Activated CD8-positive, alpha-beta memory T cell treated with anti-CD3 and anti-CD28 coated beads, Interleukin-2, amount 50 U/mL, for 24 hours (primary cell): ENCODE measurements around the gene C3orf20.

Source experiments
- DNase-seq: peaks from one replicate; pipeline ENCODE4 v3.0.0-alpha.2; 2020; ENCODE audit errors: extremely low read depth

The C3orf20 gene

DNA sequence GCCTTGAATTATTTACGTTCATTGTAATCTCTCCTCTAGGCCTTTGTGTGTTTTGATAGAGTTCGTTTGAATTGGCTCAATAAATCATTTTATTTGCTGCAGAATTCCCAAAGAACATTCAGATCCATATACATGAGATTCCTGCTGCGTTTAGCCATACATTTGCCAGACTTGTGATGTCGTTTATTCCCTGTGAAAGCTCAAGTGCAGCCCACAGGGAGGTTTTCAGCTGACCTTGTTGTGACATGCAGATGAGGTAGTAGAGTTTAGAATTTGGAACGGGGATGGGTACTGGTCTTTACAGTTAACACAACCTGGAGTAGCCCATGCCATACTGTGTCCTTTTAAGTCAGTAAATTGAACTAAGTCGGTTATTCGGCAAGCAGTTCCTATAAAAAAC lies at the start of gene C3orf20:
TSS of gene C3orf20 (plus strand) at position 301 of the 400 bp plus-strand sequence. CDS start 7,573 bp downstream, outside the sequence.
- DNase-seq, result no peak

GRCh38 chr3:14625443-14625842 lies 49.5 kb upstream of the C3orf20 start:
- DNase-seq, result no peak

GRCh38 chr3:14627815-14628214 lies 47.1 kb upstream of the C3orf20 start:
- DNase-seq, result no peak

- DNase-seq, result no peak
Observed at GRCh38 chr3:14628406-14628805, 46.5 kb upstream of the C3orf20 start.

DNA sequence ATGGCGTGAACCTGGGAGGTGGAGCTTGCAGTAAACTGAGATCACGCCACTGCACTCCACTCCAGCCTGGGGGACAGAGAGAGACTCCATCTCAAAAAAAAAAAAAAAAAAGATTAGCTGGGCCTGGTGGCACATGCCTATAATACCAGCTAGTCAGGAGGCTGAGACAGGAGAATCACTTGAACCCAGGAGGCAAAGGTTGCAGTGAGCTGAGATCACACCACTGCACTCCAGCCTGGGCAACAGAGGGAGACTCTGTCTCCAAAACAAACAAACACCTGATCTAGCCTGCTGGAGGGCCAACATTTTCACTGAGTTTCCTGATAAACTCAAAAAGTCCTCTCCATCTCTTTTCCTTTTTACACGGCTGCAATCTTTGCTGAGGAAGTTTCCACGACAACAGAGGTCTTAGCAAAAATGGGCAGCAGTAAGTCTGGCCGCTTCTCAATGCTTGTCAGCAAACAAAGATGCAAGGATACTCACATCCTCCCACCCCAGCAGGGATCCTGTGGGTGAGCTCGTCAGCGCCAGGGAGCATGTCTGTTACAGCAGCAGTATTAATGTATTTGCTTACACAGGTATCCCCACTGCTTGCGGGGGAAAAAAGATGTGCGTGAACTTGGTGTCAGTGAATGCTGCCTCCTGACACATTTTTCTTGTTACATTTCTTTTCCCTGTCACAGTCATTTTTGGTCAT lies 44.4 kb upstream of the C3orf20 start:
- DNase-seq, result no peak

DNA sequence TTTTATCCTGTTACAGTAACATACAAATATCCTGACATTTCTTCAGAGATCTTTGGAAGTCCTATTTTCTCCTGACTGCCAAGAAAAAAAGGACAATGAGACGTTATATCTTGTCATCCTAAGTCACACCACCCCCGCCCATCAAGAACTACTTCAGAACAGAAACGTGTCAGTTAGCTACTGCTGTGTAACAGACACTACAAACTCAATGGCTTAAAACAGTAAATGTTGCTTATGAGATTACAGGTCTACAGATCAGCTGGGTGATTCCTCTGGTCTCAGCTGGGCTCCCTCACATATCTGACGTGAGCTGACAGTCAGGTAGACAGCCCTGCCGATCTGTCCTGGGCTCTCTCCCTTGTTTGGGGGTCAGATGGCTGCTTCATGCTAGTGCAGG lies 43.8 kb upstream of the C3orf20 start:
- no peak for DNase-seq

DNA sequence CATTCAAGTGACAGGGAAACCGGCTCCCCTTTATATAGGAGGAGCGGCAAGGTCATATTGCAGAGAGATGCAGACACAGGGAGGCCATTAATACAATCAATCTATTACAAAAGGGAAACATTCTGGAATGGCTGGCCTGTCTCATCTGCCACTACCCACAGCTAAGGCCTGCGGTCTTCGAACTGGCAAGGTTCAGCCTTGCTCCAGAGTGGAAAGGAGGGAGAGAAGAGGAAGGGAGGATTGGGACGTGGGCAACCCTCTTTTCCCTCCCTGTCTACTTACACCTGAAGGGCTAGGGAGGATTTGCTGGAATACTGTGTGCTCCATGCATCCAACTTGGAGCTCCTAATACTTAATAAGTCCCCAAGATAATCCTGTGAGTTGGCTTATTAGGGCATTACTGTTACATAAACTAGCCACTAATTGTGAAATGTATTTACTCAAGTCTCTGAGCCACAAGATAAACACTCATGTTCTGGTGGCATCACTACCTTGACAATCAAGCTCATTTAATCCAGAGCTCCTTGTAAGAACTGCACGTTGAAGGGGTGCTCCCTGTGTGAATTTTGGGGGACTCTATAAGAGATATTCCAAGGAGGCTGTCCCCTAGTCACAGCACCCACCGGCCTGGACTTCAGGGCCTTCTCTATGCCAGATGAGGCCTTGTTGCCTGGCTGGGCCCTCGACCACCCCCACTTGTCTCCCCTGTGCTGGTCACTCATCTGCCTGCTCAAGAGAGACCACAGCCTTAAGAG lies 43.1 kb upstream of the C3orf20 start:
- DNase-seq, result no peak

DNA sequence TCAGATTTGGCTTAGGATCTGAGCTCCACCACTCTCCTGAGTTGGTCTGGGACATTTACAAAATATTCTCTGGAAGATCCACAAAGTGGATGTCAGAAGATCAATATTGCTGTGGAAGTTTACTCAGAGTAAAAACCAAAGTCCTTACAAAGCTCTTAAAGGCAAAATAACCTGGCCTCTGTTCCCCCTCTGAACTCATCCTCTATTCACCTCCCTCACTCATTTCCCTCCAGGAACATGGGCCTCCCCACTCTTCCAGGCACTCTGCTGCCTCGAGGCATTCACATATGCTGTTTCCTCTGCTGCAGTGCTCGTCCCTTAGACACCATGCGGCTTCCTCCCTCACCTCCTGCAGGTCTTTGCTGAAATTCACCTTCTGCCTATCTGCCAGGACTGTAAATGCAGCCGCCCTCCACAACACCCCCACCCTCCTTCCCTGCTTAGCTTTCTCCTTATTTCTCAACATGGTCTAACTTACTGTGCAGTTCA lies 42.5 kb upstream of the C3orf20 start:
- DNase-seq, result no peak

DNA sequence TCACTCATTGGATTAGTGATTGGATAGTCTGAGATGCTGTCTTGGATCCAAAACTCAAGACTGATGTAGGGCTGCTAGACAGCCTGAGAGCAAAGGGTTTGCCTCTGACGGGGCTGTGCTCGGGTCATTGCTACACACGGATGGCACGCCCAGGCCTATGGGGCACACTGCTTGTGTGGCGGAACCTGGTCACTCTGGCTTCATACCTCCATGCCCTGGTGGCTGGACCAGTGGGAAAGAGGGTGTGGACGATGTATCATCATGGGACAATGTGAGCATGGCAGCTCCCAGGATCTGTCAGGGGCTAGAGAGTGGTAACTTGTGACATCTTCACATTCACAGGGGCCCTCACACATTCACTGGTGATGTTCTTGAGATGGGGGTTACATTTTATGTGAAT lies 41.5 kb upstream of the C3orf20 start:
- no peak for DNase-seq

DNA sequence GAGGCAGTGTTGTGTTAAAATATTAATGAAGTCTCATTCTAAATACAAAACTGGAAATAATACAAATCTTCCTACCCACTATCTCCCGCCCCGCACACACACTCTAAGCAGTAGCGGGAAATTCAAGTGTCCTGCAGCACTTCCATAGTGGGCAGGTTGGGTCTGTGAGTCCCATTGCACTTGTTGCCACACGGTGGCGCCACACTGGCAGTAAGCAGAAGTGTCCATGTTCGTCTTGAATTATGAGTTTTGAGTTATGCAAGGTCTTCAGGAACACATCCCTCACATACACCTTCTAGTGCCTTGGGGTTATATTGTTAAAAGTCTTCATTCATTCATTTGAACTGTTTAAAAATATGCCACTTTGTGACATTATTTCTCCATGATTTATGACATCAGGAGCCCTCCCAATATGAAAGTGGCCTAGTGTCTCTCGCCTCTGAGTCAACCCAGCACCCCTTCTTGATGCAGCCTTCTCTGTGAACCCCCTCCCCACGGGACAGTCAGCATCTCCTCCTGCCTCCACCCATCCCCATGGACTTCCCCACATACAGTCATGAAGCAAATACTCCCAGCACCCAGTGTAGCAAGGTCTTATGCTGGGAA lies 41.0 kb upstream of the C3orf20 start:
- DNase-seq, result peak; percentile 5

GRCh38 chr3:14634763-14635400 lies 40.1 kb upstream of the C3orf20 start:
- no peak for DNase-seq

DNA sequence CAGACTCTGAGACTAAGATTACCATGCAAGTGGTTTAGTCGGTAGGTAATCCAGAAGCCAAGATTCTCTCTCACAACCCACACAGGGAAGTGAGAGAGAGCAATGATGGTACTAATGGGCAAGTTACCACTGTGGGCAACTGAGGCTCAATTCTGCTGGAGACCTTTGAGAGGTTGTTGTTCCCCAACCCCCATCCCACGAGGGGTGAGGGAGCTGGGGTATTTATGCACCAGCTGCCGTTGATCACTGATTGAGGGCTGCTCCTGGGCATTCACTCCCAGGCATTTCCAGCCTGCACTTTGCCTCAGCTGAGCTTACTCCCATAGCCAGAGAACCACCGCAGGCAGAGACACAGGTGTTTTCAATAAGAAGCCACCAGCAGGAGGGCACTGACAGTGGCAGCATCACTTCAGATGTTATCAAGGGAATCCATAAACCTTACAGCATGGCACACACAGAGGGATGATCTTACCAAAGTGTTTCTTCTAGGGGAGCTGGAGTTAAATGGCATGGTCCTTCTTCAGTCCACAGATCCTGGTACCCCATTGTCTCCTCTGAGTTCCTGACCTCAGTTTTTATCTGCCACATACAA lies 38.3 kb upstream of the C3orf20 start:
- DNase-seq, result no peak

GRCh38 chr3:14640157-14640562 lies 34.8 kb upstream of the C3orf20 start:
- no peak for DNase-seq

GRCh38 chr3:14640734-14641133 lies 34.2 kb upstream of the C3orf20 start:
- no peak for DNase-seq

GRCh38 chr3:14641346-14641745 lies 33.6 kb upstream of the C3orf20 start:
- no peak for DNase-seq

DNA sequence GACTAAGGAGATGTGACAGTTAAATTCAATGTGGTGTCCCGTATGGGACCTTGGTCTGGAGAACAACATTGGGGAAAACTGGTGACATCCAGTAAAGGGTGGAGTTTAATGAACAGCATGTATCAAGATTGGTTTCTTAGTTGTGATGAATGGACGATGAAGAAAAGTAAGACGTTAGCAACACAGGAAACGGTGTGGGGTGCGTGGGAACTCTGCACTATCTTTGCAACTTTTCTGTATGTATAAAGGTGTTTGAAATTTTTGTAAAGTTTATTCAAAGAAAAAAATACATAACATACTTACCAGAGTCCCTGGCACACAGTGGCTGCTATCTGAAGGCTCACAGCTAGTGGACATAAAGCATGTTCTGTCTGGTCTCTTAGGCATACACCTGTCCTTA lies 29.5 kb upstream of the C3orf20 start:
- DNase-seq, result no peak

DNA sequence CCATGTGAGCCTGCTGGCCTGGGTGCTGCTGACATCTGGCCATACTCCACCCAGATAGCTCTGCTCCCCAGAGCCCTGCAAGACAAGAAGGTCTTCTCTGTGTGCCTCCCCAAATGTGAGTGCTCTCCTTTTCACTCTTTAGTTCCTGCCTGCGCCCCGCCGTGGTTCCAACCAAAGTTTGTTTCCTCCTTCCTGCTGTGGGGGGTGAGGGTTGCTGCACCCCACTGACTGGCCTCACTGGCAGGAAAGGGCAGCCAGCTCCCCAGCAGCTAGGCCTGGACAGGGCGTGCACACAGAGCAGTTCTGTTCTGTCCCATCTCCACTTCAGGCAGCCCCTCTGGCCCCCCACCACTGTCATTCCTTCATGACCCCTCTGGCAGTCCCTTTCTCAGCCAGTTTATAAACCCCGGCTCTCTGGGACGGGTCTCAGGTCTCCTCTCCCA lies 28.8 kb upstream of the C3orf20 start:
- no peak for DNase-seq

DNA sequence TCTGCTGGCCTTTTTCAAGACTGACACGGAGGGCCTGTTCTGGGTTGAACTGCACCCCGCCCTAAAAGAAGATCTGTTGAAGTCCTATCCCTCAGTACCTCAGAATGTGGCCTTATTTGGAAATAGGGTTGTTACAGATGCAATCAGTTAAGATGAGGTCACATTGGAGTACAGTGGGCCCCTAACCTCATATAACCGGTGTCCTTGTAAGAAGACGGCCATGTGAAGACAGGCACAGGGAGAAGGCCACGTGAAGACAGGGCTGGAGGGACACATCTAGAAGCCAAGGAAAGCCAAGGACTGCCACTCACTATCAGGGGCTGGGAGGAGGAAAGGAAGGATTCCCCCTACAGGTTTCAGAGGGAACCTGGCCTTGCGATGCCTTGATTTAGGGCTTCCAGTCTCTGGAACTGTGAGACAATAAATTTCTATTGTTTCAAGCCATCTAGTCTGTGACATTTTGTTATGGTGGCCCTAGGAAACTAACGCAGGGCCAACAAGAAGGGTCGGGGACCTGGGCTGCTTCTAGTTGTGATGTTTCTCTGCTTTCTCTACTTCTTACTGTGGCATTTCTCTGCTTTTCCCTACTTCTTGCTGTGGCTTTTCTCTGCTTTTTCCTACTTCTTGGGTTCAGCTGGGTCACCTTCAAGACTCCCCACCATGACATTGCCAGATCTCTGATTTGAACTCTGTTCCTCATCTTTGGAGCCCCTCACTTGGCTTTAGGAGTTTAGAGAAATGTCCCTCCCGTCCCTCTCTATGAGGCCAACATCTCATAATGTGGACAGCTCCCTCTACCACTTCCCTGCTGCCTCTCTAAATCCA lies 28.1 kb upstream of the C3orf20 start:
- DNase-seq, result no peak

DNA sequence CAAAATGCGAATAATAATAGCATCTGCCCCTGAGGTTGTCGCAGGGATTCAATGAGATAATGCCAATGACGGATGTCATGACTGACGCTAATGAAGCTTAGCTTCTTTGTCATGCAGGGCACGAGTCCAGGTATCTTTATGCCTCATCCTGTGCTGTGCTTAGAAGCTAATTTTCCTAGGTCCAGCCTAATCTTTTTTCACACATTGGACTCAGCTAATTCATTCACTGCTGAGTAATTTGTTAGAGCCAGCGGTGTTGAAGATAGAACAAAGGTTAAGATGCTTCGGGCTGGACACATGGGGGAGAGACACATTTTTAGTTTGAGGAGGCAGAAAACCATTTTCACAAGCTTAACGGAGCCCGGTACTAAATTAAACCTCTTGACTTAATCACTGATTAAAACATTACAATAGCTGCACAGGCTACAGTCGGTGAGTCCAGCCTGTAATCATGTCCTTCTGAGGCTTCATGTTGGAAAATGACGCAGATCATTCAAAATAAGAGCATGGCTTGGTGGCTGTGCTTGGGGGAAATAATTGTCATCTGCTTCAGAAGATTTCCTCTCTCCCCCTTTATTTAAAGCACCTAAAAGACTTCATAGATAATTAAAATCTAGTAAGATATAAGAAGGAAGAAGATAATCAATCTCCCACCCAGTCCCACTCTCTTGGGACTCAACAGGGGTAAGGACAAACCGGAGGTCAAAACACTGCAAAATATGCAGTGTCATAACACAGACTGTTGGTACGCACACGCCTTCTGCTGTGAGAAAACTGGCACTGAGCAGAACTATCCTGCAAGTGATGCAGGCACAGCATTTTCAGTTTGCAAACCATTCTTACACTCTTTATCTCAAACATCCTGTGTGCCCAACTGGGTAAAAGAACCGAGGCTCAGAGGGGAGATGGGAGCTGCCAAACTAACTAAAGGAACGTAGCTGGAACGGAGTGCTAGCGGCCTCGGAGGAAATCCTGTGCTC lies 26.7 kb upstream of the C3orf20 start:
- DNase-seq, result no peak

DNA sequence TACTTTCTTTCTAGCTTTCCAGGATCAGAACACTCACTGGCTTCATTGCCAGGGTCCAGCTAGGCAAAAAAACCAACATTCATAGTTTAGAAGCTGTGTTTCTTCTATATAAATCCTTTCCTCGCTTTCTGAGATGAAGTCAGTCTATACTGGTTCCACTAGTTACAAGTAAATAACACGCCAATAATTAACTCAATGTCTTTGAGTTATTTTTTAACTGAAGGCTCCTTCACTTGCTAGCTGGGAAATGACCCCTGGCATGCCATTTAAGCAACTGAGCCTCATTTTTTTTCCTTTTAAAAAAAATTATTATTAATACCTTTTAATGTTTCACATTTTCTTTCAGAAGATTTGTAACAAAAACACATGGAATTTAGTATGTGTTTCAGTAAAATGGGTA lies 25.5 kb upstream of the C3orf20 start:
- no peak for DNase-seq
